UCSD-AML1 (cell line): ENCODE results near the gene OR2B2.

Experiments used
- DNase-seq: peaks from one replicate; lab custom pipeline; 2025; ENCODE audit not compliant: unreplicated experiment; lab: John Stamatoyannopoulos, UW

OR2B2 gene

DNA sequence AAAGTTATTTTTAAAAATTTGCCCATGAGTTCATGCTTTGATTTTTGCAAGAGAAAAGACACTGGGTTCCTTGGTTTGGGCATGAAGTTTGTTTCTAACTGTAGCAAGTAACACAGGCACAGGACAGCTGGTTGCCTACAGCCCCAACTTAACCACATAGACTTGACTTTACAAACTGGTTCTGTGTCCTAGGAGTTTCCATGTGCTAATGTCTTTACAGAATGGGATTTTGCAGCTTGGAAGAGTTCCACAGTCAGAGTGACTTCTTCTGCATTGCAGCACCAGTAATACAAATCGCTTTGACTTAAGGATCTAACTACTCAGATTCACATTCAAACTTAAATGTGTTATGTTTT, 44.3 kb downstream of the OR2B2 start:
- no peak for DNase-seq

GRCh38 chr6:27867051-27867944, 44.9 kb downstream of the OR2B2 start:
- DNase-seq = peak; percentile 87

DNA sequence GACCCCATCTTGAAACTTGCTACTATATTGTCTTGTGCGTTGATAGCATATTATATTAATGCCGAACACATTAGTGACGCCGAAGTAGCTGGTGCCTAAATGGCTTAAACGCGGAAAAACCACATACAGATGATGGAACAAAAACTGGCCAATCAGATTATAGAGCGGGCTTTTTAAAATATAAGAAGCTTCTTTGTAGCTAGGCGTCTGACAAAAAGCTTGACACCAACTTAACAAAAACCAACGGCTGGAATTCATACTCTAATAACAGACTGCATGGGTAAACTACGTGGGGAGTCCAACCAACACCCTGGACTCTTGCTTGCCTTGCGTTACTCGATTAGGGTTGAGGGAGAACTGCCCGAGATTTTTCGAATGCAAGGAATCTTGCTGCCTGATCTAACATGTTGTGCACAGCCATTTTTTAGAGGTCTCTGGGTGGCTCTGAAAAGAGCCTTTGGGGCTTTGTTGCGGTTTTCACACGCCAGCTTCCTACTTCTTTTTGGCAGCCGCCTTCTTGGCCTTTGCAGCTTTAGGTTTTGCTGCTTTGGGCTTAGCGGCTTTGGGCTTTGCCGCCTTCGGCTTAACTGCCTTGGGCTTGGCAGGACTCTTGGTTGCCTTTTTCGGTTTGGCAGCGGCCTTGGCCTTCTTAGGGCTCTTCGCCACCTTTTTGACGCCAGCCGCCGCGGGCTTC, 45.7 kb downstream of the OR2B2 start:
- DNase-seq = no peak

DNA sequence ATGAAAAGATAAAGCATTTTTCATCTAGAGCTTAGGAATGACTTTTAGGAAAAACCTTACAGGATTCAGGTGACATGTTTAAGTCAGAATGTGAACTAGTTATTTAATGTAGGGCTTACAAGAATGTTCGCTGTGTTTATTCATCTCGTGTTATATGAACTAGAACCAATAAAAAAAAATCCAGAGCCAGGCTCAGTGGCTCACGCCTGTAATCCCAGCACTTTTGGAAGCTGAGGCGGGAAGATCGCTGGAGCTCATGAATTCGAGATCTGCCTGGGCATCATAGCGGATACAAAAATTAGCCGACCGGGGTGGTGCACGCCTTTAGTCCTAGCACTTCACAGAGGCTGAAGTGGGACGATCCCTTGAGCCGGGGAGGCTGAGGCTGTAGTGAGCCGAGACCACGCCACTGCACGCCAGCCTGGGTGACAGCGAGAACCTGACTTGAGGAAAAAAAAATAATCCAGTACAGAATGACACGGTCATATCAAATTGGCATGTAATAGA, 46.3 kb downstream of the OR2B2 start:
- peak; percentile 52 for DNase-seq

DNA sequence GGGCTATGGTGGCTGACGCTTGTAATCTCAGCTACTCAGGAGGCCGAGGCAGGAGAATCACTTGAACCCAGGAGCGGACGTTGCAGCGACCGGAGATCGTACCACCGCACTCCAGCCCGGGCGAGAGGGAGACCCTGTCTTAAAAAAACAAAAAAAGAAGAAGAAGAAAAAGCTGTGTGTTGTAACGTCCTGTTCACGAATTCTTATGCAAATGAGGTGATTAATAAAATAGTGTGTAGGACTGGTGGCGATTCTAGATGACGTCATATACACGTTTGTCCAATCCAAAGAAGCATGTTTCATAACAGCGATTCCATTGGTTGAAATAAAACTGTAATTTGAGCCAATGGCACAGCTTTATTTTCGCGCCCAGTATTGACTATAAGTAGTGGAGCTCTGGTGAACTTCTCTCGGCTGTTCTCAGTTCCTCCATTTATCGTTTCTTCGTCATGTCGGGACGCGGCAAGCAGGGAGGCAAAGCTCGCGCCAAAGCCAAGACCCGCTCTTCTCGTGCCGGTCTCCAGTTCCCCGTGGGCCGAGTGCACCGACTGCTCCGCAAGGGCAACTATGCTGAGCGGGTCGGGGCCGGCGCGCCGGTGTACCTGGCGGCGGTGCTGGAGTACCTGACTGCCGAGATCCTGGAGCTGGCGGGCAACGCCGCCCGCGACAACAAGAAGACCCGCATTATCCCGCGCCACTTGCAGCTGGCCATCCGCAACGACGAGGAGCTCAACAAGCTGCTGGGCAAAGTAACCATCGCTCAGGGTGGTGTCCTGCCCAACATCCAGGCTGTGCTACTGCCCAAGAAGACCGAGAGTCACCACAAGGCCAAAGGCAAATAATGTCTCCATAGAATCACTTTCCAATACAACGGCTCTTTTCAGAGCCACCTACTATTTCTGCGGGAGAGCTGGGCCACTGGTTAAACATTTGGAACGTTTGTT, 47.0 kb downstream of the OR2B2 start:
- peak; percentile 61 for DNase-seq

GRCh38 chr6:27863962-27864905, 48.0 kb downstream of the OR2B2 start:
- no peak for DNase-seq

DNA sequence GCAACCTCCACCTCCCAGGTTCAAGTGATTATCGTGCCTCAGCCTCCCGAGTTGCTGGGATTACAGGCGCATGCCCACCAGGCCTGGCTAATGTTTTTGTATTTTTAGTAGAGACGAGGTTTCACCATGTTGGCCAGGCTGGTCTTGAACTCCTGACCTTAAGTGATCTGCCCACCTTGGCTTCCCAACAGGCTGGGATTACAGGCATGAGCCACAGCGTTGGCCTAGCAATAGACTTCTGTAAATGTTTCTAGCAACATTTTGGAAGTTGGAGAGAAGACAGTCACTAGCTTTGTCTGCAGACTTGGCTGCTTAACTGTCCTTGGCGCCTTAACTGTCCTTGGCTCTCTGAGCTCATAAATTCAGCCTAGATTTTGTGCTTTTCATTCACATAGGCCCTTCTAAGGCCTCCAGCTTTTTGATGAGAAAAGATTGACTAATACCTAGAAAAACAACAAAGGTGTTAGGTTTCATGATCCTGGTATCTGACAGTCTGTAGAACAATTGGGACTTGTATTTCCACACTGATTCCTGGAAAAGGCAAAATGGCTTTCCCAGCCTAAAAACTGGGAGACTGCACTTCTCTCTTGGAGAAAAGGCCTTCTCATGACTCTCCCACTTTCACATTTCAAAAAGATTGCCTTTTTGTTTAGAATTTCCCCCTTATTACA, 49.7 kb downstream of the OR2B2 start:
- no peak for DNase-seq

GRCh38 chr6:27861861-27862260, 50.3 kb downstream of the OR2B2 start:
- no peak for DNase-seq

GRCh38 chr6:27861276-27861840, 50.8 kb downstream of the OR2B2 start:
- no peak for DNase-seq
